Fibroblast of peridontal ligament (primary cell): ENCODE data around the gene TNS1.

Source experiments
- DNase-seq: peaks from one replicate; pipeline ENCODE4 v3.0.0-alpha.2; 2010; ENCODE audit errors: extremely low read depth

The TNS1 gene

DNA sequence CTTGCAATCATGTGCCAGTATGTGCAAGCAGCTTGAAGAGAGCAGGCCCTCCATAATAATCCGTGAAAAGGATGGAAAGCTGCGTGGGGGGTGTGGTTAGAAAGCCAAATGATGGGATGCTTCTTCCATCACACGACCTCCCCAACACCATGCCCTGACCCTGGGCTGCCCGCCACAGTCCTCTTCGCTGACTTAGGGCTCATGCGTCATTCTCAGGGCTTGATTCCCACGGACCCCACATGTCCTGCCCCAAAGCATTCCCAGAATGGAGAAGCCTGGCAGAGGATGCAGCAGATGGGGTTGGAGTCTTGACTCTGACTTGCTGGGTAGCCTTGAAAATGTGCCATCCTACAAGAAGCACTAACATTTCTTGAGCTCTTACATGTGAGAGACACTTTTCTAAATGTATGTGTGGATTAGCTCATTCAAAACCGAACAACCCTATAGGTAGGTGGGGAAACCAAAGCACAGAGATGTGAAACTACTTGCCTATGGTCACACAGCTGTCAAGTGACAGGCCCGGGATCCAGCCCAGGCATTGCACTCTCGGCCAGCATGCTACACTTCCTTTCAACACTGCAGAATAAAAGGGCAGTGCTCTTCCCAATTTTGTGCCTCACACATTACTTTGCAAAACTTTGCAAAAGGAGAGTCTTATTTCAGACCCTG is 3.7 kb downstream of the TNS1 start:
- no peak for DNase-seq

DNA sequence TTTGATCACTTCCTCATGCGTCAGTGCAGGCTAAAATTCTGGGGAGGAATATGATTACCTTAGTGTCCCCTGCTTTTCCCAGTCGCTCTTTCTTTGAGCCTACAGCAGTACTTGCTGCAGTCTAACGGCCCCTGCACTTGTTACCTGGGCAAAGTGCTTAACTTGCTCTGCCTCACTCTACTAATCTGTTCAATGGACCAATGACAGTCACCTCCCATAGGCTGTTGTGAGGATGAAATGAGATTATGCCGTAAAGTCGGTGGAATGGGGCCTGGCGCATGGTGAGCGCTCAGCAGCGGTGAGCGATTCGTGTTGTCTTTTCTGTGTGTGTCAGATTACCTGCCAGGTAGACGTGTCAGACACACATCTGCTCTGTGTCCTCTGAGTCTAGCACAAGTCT is 5.3 kb downstream of the TNS1 start:
- no peak for DNase-seq

DNA sequence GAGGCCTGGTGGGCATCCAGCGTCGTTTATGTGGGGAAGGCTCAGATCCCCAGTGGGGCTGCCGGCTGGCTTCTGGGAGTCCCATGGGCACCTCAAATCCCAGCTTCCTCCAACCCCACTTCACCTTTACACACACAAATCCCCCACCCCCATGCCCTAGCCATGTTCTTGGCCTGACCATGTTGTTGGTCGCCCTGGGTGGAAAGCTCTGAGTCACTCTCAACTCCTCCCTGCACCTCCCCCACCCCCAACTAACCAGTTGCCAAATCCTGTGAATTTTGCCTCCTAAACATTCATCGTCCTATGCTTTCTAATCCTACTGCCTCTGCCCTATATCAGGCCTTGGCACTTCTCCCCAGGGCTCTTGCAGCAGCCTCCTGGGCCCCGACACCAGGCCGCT is 6.4 kb downstream of the TNS1 start:
- DNase-seq = peak; percentile 76

DNA sequence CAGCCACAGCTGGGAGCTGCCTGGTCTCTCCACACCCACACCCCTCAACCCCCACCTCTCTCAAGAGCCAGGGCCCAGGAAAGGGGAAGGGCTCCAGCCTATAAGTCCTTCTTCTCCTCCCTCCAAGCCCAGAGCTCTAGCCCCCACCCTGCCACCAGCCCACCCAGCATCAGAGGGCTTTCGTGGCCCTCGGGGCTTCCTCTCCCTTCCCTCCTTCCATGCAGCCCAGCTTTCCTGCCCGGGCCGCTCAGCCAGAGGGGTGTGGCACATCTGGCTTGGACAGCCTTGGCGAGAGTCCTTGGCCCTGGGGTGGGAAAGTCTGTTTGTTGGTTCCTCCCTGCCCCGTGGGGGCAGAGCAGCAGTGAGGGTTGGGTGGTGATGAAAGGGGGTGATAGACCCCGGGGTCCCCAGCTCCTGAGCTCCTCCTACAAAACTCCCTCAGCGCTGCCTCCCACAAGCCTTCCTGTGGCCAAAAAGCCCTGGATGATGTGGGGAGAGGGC is 7.0 kb downstream of the TNS1 start:
- peak; percentile 45 for DNase-seq

DNA sequence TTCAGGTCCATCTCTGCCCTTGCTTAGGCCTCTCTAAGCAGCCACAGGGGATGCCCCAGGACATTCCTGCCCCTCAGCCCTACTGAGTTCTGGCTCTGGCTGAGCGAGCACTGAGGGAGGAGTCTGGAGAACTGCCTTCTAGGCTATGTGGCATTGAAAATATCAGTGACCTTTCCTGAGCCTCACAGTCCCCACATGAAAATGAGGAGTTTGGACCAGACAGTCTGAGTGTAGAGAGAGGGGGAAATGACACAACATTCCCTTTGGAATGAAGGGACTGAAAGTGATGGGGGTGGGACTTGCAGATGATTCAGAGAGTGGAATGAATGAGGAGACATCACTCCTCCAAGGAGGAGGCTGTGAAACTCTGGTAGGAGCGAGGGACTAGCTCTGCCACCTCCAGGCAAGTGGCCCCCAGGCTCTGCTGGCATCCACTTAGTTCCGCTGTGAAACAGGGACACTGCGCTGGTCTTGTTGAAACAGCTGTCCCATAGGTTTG is 8.0 kb downstream of the TNS1 start:
- DNase-seq = peak; percentile 63

DNA sequence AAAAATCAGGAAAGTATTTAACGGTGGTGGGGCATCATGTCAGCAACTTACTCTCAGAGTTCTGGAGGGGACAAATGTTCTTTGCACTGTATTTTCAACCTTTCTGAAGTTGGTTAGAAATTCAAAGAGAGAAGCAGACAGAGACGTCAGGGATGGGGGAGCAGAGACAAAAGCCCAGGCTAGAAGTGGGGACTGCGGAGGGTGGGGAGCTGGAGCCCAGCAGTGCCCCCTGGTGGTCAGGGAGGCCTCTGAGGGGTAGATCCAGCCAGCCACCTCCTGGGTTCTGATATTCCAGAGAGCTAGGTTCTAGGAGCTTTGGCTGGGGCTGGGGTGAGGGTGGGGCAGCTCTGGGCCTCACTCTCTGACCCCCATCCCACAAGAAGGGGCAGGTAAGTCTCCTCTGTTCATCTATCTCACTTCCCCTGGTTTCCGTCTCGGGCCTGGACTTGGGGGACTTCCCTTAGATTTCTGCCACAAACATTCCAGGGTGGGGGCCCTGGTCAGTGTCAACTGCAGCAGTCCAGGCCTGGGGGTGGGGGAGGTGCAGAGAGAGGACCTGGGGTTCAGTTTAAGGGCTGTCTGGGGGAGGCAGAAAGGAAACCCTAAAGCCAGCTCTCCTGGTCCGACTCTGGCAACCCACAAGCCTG is 8.9 kb downstream of the TNS1 start:
- peak; percentile 36 for DNase-seq

DNA sequence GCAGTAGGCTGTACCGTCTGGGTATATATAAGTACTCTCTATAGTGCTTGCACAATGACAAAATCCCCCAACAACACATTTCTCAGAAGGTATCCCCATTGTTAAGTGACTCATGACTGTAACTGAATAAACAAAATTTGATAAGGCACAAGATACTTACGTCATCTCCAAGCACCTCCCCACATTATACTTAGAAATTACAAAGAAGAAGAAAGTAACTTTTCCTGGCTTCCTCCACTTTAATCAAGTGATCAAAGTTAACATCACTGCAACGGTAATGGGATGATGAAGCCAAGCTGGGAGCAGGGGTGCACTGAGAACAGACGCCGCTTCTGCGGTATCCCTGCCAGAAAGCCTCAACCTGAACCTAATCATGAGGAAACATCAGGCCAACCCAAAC is 9.7 kb downstream of the TNS1 start:
- DNase-seq = peak; percentile 73

DNA sequence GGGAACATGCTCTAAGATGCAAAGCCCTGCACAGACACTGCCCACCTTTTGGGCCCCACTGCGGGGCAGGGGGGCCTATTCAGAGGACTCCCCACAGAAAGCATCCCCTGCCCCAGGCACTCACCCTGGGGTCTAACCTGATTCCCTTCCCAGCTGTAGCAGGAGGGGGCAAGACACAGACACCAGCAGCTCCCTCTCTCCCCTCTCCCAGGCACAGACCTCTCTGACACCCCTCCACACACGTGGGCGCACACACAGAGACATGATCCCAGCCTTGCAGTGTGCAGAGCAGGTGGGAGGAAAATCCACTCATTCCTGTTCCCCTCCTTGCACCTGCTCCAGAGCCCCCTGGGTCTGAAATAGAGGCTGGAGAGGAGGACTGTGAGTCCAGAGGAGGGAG is 10.7 kb downstream of the TNS1 start:
- no peak for DNase-seq

DNA sequence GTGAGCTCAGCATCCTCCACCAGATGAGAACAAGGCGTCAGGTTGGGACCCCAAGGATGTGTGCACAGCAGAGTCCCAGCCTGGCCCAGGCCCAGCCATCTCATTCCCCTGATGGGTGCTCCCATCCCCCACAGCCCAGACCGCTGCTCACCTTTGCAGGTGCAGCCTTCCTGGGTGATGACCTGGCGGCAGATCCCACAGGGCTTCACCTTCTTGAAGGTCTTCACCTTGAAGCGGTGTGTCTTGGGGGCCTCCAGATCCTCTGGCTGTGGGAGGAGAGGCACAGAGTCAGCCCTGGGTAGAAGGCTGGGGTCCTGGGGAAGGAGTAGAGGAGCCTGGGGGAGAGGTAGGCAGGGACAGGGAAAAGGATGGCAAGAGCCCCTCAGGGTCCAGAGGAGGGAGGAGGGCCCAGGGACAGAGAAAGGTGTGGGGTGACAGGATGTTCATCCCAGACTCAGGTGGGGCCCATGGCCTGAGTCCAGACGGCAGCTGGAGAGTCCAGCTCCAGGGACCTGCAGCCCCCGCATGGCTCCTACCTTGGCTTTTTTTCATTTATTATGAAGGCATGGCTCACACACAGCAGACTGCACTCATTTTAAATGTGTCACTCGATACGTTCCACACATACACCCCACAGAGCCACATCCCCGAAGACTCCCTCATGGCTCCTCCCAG is 11.9 kb downstream of the TNS1 start:
- no peak for DNase-seq

DNA sequence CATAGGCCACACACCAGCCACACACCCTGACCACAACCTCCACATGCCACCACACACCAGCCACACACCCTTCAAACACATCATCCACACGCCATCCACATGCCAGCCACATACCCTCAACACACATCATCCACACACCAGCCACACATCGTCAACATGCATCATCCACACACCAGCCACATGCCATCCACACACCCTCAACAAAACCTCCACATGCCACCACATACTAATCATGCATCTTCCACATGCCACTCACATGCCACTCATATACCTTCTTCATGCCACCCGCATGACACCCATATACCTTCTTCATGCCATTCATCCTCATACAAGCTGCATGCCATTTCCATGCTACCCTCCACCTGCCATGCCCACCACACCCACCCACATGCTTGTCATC is 12.4 kb downstream of the TNS1 start:
- DNase-seq = no peak

DNA sequence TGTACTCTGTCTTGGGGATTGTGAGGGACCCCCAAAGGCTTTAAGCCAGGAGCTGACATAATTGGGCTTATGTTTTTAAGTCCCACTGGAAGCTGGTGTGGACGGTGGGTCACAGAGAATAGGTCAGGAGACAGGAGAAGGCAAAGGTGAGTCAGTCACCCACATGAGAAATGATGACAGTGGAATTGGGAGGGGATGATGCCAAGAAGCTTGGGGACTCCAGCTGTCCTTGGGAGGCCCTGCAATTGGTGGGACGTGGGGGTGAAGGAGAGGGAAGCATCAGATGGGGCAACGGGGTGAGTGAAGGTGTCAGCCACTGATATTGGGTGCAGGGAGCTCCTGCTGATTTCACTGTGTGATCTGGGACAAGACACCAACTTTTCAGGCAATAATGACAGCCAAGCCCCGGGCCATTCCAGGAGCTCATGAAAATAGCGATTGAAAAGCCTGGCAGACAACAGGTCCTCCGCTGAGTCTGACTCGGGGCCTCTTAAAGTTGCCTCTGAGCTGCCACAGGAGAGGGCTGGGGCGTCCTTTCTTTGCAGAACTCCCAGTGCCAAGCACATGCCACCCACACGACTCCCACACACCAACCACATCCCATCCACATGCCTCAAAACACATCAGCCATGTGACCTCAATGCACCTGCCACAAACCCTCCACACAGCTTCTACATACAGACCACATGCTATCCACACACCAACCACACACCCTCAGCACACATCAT is 13.4 kb downstream of the TNS1 start:
- no peak for DNase-seq

DNA sequence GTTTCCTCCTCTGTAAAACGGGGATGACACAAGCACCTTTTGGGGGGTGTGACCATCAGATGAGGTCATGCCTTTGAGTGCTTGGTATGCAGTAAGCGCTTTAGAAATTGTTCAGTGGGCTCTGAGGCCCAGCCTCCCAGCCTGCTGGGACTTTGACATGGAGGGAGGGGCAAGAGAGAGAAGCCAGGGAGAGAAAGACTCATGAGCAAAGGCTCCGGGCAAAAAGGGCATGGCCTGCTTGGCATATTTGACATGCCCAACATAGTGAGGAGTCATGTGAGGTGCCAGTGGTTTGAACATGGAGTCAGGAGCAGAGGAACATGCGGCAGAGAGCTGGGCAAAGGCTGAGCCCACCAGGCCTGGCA is 14.0 kb downstream of the TNS1 start:
- DNase-seq = no peak

DNA sequence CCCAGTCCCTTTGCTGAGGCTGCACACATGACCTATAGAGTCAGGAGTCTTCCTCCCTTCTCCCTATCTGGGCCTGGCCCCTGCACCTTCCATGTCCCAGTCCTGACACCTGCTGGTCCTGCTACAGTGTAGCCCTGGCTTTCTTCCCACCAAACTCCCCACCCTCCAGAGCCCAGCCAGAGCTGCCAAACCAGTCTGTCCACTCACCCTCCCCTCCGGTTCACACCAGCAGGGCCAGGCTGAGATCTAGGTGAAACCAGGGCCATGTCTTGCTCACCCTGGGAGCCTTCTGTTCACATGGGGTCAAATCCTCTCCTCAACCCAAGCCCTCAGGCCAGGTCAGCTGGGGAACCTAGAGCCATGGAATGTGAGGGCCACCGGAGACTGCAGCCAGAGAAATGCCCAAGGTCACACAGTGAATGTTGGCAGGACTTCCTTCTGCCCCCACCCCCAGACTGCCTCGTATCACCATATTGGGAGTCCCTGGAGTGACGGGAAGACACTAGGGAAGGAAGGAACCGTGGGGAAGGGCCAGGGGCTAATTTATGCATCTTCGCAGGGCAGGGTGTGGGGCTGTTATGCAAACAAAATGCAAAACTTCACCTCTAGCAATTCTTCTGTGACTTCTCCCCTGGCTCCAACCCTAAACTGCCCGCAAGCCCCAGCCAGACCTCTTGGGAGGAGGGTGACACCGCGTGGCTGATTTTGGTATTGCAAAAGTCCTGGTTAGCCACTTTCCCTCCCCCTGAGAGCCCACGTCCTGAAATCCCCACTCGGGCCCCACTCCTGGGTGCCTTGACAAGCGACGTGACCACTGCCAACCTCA is 14.6 kb downstream of the TNS1 start:
- peak; percentile 78 for DNase-seq

DNA sequence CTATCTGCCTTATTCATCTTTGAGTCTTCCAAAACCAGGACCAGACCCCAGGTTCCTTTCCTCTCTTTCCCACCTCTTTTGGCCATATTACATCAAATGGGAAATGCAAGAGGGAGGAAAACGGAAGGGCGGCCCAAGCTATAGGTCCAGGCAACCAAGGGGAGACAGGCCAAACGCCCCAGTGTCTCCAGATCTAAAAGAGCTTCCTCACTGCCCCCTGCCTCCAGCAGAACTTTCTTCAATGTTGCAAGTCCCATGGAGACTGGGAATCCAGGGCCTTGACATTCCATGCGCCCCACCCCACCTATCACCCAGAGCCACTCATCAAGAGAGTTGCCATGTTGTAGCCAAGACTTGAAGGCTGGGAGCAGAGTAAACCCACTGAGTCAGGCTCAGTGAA is 15.4 kb downstream of the TNS1 start:
- no peak for DNase-seq

DNA sequence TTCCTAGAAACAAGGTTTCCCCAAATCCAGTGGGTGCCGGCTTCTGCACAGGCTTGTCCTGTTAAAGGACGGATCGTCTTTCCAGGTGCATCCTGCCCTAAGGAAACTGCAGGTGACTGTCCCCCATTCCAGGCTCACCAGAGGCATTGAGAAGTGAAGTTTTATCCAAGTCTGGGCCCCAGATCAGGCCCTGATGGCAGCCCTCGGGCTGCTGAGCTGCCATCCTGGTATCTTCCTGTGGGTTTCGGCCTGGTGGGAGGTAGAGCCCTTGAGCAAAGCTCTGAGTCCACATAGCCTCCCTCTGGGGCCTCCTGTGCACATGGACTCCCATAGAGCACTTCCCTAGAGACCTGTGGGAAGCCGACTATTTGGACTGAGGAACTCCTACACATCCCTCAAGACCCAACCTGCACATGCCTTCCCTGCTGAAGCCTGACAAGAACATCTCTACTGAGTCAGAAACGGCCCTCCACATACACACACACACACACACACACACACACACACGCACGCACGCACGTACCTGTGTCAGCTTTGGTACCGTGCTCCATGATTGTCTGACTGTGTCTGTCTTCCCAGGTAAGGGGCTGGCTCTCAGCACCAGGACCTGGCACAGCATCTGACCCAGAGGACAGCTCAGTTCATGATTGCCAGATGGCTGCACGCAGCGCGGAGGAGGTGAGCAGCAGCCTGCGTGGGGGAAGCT is 16.4 kb downstream of the TNS1 start:
- DNase-seq = no peak

DNA sequence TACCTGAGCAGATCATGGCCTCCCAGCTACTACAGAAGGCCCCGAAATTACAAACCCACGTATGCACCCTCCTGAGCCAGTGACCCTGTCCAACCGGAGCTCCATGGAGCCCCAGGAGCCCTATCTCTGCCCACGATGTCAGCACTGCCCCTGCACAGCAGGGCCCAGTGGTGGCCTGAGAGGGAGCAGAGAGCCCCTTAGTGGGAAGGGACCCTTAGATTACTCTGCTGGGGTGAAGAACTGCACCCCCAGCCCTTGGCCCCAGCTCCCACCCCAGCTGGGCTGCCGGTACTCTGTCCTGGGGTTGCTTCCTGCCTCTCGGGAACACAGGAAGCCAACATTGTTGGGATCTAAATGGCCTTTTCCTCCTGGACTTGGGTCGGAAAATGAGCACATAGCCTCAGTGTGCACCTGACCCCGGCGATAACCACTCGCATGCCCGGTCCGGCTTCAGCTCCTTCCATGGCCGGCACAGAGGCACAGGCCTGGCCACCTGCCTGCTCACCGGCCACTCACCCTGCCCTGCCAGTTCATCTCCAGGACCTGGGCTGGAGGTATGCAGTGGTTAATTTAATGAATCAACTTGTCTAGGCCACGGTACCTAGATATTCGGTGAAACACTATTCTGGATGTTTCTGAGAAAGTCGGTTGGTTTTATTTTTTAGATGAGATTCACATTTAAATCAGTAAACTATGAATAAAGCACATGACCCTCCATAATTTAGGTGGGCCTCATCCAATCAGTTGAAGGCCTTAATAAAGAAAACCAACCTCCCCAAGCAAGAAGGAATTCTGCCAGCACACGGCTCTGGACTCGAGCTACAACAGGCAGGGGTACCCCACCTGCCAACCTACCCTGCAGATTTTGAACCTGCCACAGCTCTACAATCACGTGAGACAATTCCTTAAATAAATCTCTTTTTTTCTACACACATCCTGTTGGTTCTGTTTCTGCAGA is 19.2 kb downstream of the TNS1 start:
- DNase-seq = no peak

DNA sequence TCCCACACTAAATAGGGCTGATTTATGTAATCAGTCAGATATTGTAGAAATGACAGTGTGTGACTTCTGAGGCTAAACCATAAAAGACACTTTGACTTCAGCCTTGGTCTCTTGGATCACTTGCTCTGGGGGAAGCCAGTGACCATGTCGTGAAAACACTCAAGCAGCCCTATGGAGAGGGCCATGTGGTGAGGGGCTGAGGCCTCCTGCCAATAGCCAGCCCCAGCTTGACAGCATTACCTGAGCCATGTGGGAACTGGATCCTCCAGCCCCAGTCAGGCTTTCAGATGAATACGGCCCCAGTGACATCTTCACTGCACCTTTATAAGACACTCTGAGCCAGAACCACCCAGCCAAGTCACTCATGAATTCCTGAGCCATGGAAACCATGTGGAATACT is 20.8 kb downstream of the TNS1 start:
- no peak for DNase-seq

DNA sequence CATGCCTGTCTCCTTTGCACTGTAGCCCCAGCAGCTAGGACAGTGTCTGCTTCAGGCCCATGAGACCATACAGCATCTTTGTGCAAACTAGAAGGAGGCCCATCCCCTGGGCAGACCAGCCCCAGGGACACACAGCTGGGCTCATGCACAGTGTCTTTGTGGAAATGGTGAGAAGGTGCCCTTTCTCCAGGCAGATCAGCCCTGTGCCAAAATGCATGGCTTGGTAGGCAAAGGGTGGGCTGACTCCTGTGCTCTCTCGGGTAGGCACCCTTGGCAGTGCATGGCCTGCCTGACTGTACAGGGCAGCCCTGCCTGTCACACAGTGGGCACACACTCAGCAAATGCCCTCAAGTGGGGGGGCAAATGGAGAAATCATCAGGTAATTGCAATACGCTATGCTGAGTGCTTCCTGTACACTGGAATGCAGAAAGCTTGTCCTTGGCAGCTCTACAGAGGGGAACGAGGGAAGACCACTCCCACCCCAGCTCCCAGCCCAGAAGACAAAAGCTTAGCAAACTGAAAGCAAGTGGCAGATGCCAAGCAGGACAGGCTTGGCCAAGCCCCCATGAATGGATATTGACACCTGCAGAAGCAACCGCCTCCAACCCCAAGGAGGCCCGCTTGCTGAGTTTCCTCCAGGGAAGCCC is 21.6 kb downstream of the TNS1 start:
- no peak for DNase-seq

DNA sequence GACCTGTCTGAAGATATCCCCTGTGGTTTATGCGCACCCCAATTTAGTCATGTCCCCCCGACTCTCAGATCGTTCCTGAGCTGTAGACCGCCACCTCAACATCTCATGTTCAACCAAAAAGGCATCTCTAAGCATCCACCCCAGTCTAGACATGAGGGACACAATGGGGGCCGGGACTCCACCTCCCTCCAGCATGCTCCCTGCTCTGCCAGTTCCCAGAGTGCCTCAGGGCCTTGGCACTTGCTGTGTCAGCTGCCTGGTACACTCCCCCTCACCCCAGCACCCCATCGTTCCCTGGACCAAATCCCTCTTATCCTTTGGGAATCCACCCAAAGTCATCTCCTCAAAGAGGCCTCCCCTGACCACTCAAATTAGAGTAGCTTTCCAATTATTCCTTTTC is 22.2 kb downstream of the TNS1 start:
- DNase-seq = no peak
